ENCODE data around the gene RAD51B.

GRCh38 chr14:68246074-68246785, 426.7 kb downstream of the RAD51B start:
- TF ChIP-seq CTCF (IDR thresholded peaks at IDR 0.05) (no peak), POLR2AphosphoS5 (IDR thresholded peaks at IDR 0.05) (peak in 1 of 4 donors; percentile 29)
